GM15510 (cell line): ENCODE results near the gene MYCN.

Experiments
- POLR2A ChIP-seq: IDR thresholded peaks from 3 replicates; pipeline ENCODE4 v1.6.1; 2011; ENCODE audit warnings: borderline replicate concordance; ENCODE audit not compliant: insufficient read length; ENCODE audit errors: extremely low read depth

MYCN gene

GRCh38 chr2:15939854-15940660 is at the start of gene MYCN:
Gene MYCN (plus strand): TSS chr2:15940550. CDS start chr2:15942065, 1,515 bp downstream.
- no peak for TF ChIP-seq POLR2A

- no peak for TF ChIP-seq POLR2A
Measured at GRCh38 chr2:15890936-15891905, 49.1 kb upstream of the MYCN start.

DNA sequence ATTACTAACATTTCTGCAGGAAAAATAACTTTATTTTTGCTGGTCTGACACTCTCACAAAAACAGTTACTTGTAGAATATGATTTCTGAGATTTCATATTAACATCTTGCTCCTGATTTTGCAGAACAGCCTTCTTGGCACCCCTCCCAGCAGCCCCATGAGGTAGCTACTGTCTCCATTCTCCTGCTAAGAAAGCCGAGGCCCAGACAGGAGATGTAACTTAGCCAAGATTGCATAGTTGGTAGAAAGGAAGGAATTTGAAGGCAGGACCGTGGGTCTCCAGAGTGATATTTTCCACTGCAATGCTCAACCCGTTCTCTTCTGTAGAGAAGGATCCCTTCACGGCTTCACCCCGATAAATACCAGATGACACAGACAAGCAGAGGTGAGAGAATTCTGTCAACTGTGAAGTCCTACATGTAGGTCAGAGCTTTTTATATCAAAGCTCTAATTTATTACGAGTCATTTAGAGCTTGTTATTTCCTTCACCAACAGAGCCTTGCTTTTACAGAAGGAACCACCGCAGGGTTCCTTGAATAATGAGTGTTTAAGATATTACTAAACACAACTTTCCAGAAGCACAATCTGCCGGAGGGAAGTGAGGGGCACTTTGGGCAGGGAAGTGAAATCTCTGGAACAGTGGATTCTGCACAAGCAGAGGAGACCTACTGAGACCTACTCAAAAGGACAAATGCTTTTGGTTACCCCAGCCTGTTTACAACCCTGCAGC is 48.0 kb upstream of the MYCN start:
- no peak for TF ChIP-seq POLR2A

- TF ChIP-seq POLR2A, result no peak
Measured at GRCh38 chr2:15893085-15893484, 47.3 kb upstream of the MYCN start.

GRCh38 chr2:15893689-15894480 is 46.5 kb upstream of the MYCN start:
- TF ChIP-seq POLR2A, result no peak

DNA sequence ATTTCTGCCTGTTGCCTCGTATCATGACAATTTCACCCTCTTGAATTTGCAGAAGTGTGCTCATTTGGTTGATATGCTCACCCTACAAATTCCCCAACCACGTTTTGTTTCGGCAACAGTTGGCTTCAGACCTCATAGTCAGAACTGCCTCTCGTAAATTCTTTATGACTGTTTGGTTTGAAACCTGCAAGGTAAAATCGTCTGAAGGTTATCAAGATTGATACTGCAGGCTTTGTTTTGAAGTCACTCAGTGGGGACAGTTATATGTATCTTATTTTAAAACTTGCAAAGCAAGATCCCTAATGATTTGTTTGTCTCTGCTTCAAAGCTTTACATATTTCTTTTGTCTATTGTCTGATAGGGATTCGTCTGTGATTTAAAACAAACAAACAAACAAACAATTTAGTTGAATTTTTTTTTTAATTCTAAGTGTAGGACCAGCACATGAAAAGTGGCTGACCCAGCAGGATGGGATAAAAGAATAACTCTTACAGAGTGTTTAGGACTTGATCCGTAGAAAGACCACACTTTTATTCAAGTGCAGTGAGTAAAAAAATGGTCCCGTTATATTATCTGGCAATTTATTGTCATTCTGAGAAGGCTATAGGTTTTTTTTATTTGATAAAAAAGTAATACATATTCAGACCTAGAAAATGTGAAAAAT is 45.7 kb upstream of the MYCN start:
- no peak for TF ChIP-seq POLR2A

GRCh38 chr2:15895615-15896469 is 44.5 kb upstream of the MYCN start:
- no peak for TF ChIP-seq POLR2A

DNA sequence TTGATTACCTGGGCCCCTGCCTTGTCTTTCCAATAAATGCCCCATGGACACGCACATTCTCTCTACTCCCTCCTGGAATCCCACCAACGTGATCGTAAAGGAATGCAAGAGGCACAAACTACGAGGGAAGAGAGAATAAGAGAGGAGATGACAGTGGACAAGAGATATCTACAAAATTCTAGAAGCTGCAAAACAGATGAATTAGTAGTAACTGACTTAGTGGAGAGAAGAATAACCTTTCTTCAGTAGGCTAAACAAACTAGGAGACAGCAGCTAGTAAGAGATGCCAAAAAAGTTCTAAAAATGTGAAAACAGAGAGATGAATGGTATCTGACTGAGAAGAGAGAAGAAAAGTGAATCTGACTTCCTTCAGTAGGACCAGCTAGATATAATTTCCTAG is 43.5 kb upstream of the MYCN start:
- no peak for TF ChIP-seq POLR2A

DNA sequence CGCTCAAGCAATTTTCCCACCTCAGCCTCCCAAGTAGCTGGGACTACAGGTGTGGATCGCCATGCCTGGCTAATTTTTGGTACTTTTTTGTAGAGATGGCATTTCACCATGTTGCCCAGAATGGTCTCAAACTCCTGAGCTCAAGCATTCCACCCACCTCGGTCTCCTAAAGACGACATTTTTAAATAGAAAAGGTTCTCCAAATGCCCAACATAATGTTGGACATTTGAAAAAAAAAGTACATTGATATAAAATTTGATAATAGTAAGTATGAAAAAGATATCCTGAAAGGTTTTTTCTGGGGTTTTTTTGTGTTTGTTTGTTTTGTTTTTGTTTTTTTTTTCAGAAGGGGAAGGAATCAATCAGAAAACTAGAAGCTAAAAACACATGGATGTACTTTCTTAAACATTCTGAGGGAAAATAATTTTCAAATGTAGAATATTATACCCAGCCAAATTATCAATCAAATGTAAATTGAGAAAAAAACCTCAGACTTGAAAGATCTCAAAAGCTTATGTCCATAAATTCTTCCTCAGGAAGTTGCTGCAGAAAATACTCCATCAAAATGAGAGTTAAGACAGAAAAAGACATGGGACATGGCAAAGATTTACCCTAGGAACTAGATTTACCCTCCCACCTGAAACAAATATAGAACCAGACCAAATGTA is 42.8 kb upstream of the MYCN start:
- TF ChIP-seq POLR2A, result no peak

DNA sequence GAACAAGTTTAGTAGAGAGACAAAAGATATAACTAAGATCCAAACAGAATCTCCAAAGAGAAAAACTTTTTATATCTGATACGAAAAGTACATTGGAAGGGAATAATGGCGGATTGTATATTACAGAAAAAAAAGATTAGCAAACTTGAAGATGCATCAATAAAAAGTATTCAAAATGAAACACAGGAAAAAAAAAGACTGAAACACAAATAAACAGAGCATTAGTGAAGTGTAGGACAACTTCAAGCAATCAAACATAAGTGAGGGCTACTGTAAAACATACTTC is 41.1 kb upstream of the MYCN start:
- TF ChIP-seq POLR2A, result no peak

DNA sequence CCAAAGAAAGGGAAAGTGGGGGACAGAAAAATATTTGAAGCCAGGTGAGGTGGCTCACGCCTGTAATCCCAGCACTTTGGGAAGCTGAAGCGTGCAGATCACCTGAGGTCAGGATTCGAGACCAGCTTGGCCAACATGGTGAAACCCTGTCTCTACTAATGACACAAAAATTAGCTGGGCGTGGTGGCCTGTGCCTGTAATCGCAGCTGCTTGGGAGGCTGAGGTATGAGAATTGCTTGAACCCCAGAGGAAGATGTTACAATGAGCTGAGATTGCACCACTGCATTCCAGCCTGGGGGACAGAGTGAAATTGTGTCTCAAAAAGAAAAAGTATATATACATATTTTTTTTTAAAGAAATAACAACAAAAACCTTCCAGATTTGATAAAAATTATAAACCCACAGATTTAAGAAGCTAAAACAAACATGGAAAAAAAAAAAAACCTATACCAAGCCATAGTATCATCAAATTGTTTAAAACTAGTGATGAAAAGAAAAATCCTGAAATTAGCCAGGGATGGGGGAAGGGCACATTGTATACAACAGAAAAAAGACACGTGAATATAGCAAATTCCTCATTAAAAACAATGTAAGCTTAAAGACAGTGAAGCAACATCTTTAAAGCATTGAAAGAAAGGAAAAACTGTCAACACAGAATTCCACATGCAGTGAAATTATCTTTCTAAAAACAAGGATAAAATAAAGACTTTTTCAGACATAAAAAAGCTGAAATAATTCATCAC is 40.4 kb upstream of the MYCN start:
- TF ChIP-seq POLR2A, result no peak
